ENCODE results near the gene LRRFIP2.
"Not testable (repeated sequence)": the region's sequence is repeated elsewhere in the genome, so short reads cannot be mapped to it uniquely, and the experiment has no call there.

LRRFIP2 gene

GRCh38 chr3:37174532-37175126 is at the start of gene LRRFIP2:
Gene LRRFIP2, minus strand, starts transcription at chr3:37174582. Its CDS starts 25,599 bp downstream, at chr3:37148983.
- DNase-seq = no peak

- no peak for DNase-seq
These were observed 49.2 kb upstream of the LRRFIP2 start for GRCh38 chr3:37223576-37223975.

- no peak for DNase-seq
These were observed 48.8 kb upstream of the LRRFIP2 start for GRCh38 chr3:37223141-37223558.

- DNase-seq = not testable (repeated sequence)
These were observed 48.2 kb upstream of the LRRFIP2 start for GRCh38 chr3:37222542-37222941.

GRCh38 chr3:37221407-37221806 is 47.0 kb upstream of the LRRFIP2 start:
- DNase-seq = no peak

GRCh38 chr3:37219266-37219665 is 44.9 kb upstream of the LRRFIP2 start:
- no peak for DNase-seq

- DNase-seq = no peak
These were observed 43.8 kb upstream of the LRRFIP2 start for GRCh38 chr3:37218206-37218605.

- DNase-seq = no peak
These were observed 42.9 kb upstream of the LRRFIP2 start for GRCh38 chr3:37217098-37217849.

GRCh38 chr3:37216597-37217097 is 42.3 kb upstream of the LRRFIP2 start:
- DNase-seq = no peak

GRCh38 chr3:37214076-37214475 is 39.7 kb upstream of the LRRFIP2 start:
- no peak for DNase-seq

GRCh38 chr3:37210230-37210629 is 35.8 kb upstream of the LRRFIP2 start:
- no peak for DNase-seq

GRCh38 chr3:37208576-37208975 is 34.2 kb upstream of the LRRFIP2 start:
- not testable (repeated sequence) for DNase-seq

- not testable (repeated sequence) for DNase-seq
These were observed 33.6 kb upstream of the LRRFIP2 start for GRCh38 chr3:37208008-37208407.

- DNase-seq = not testable (repeated sequence)
These were observed 31.7 kb upstream of the LRRFIP2 start for GRCh38 chr3:37206041-37206440.

- no peak for DNase-seq
These were observed 29.9 kb upstream of the LRRFIP2 start for GRCh38 chr3:37204314-37204713.

GRCh38 chr3:37202035-37202434 is 27.7 kb upstream of the LRRFIP2 start:
- DNase-seq = no peak

GRCh38 chr3:37200141-37200540 is 25.8 kb upstream of the LRRFIP2 start:
- no peak for DNase-seq

- DNase-seq = no peak
These were observed 24.6 kb upstream of the LRRFIP2 start for GRCh38 chr3:37198996-37199395.

- DNase-seq = no peak
These were observed 24.2 kb upstream of the LRRFIP2 start for GRCh38 chr3:37198547-37198946.

- DNase-seq = no peak
These were observed 23.5 kb upstream of the LRRFIP2 start for GRCh38 chr3:37197810-37198371.

- no peak for DNase-seq
These were observed 20.2 kb upstream of the LRRFIP2 start for GRCh38 chr3:37194533-37194932.

- no peak for DNase-seq
These were observed 16.3 kb upstream of the LRRFIP2 start for GRCh38 chr3:37190667-37191066.

- no peak for DNase-seq
These were observed 14.7 kb upstream of the LRRFIP2 start for GRCh38 chr3:37189109-37189508.

- DNase-seq = no peak
These were observed 9.6 kb upstream of the LRRFIP2 start for GRCh38 chr3:37183976-37184375.
